Fibroblast of lung (primary cell): ENCODE measurements around the gene APOBEC2. TPM values are rescaled to one million over a fixed set of nuclear protein-coding genes. Genes with fewer than 3 reads are reported as not detected.

Experiments
- DNase-seq, 2 donors: peaks; one replicate each; pipeline versions ENCODE4 v3.0.0 to v3.0.0-alpha.2; 2010; ENCODE audit warnings: low read depth in 2 of 2
- H2AFZ ChIP-seq: 2 replicates; pipeline ENCODE4 v1.5.1; 2012; ENCODE audit warnings: low read length, control low read depth, inconsistent platforms
- H3K27ac ChIP-seq: 2 replicates; pipeline ENCODE4 v1.5.1; 2011; ENCODE audit warnings: low read length, control low read depth; ENCODE audit not compliant: insufficient read depth
- H3K27me3 ChIP-seq: 2 replicates; pipeline ENCODE4 v1.5.1; 2011; ENCODE audit warnings: mild to moderate bottlenecking, low read length; ENCODE audit not compliant: control insufficient read depth, insufficient read depth
- H3K36me3 ChIP-seq: 2 replicates; pipeline ENCODE4 v1.5.1; 2011; ENCODE audit warnings: low read length; ENCODE audit not compliant: control insufficient read depth, insufficient read depth
- H3K4me1 ChIP-seq: 2 replicates; pipeline ENCODE4 v1.5.1; 2011; ENCODE audit warnings: low read length; ENCODE audit not compliant: control insufficient read depth, insufficient read depth; ENCODE audit errors: extremely low read depth
- H3K4me2 ChIP-seq: 2 replicates; pipeline ENCODE4 v1.5.1; 2011; ENCODE audit warnings: low read length, control low read depth; ENCODE audit not compliant: insufficient read depth; ENCODE audit errors: extremely low read depth
- H3K4me3 ChIP-seq, 4 experiments: fragments of 200-600 bp in 1 of 4; sonication (generic) in 1 of 4; replicated peaks in 1 of 4; 2 replicates each; pipeline ENCODE4 v1.5.1; 2011 to 2016; ENCODE audit warnings: low read length in 4 of 4, low read depth in 3 of 4, mild to moderate bottlenecking in 3 of 4, control low read depth in 2 of 4, inconsistent platforms in 1 of 4, mixed read lengths in 1 of 4; ENCODE audit not compliant: insufficient read depth in 1 of 4; ENCODE audit errors: control extremely low read depth in 1 of 4
- H3K79me2 ChIP-seq: 2 replicates; pipeline ENCODE4 v1.5.1; 2012; ENCODE audit warnings: mild to moderate bottlenecking, low read length, inconsistent platforms; ENCODE audit not compliant: control insufficient read depth, insufficient read depth
- H3K9ac ChIP-seq: 2 replicates; pipeline ENCODE4 v1.5.1; 2011; ENCODE audit warnings: mild to moderate bottlenecking, low read length, control low read depth; ENCODE audit not compliant: insufficient read depth
- H3K9me3 ChIP-seq: 2 replicates; pipeline ENCODE4 v1.5.1; 2012; ENCODE audit warnings: low read depth, low read length; ENCODE audit not compliant: control insufficient read depth, insufficient read depth
- H4K20me1 ChIP-seq: 2 replicates; pipeline ENCODE4 v1.5.1; 2011; ENCODE audit warnings: low read length; ENCODE audit not compliant: control insufficient read depth, insufficient read depth; ENCODE audit errors: extremely low read depth
- EZH2 ChIP-seq: IDR thresholded peaks from 2 replicates; pipeline ENCODE4 v1.5.1; 2012; ENCODE audit warnings: low read length, control low read depth, mild to moderate bottlenecking; ENCODE audit errors: missing control alignments
- polyA plus RNA-seq, 2 donors: library from polyadenylated mRNA; depleted of rRNA in 1 of 2; stranded (reverse) in 1 of 2; unstranded in 1 of 2; fragments of >200 nt; gene quantifications; 2 replicates each; pipeline ENCODE4 v1.2.1, GENCODE V29; 2011 to 2012; ENCODE audit warnings: missing spikeins in 1 of 2
- total RNA-seq: library from RNA; depleted of rRNA; stranded (reverse); fragments of >200 nt; gene quantifications from 2 replicates; pipeline ENCODE4 v1.2.1, GENCODE V29; 2014
- TF ChIP-seq, protein P1 (sequence below), 2 donors: IDR thresholded peaks in 1 of 2; conservative IDR thresholded peaks in 1 of 2; 1 replicate in 1 of 2; 2 replicates in 1 of 2; pipeline ENCODE4 v1.5.1; 2011 to 2012; ENCODE audit warnings: low read length in 2 of 2, control low read depth in 1 of 2, inconsistent platforms in 1 of 2, low read depth in 1 of 2, mild to moderate bottlenecking in 1 of 2

Gene APOBEC2
- total and polyA plus RNA-seq, 2 donors (not counting 1 experiment from before 2014, with no cell fraction given), result not detected

DNA sequence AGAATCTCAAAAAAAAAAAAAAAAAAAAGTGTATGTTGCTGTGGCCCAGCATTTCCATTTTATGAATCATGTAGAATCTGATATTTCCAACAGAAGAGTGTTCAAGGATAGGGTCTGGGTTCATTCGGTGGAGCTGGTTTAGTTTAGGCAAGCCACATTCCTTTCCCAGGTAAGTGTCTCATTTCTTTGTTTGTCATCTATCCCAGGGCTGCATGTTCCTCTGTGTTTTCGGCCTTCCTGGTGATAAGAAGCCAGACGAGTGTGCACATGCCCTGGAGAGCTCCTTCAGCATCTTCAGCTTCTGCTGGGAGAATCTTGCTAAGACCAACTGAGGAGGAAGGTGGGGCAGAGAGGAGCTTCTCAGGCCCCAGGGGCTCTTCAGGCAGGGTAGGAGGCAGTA is 58.0 kb downstream of the APOBEC2 start:
- Histone ChIP-seq H3K4me1 (no peaks in the 10 kb centered on the region), H3K79me2 (no peaks in the 10 kb centered on the region), H3K9me3 (no peaks in the 10 kb centered on the region), H3K9ac (no peak overlapping the region), H2AFZ (no peak overlapping the region), H4K20me1 (no peaks in the 10 kb centered on the region), H3K27ac (no peak overlapping the region), H3K27me3 (no peaks in the 10 kb centered on the region), H3K4me3 (no peak overlapping the region), H3K36me3 (no peaks in the 10 kb centered on the region), H3K4me2 (no peak overlapping the region)
- no peak for TF ChIP-seq EZH2
- TF ChIP-seq, protein P1, sequence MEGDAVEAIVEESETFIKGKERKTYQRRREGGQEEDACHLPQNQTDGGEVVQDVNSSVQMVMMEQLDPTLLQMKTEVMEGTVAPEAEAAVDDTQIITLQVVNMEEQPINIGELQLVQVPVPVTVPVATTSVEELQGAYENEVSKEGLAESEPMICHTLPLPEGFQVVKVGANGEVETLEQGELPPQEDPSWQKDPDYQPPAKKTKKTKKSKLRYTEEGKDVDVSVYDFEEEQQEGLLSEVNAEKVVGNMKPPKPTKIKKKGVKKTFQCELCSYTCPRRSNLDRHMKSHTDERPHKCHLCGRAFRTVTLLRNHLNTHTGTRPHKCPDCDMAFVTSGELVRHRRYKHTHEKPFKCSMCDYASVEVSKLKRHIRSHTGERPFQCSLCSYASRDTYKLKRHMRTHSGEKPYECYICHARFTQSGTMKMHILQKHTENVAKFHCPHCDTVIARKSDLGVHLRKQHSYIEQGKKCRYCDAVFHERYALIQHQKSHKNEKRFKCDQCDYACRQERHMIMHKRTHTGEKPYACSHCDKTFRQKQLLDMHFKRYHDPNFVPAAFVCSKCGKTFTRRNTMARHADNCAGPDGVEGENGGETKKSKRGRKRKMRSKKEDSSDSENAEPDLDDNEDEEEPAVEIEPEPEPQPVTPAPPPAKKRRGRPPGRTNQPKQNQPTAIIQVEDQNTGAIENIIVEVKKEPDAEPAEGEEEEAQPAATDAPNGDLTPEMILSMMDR (conservative IDR thresholded peaks at IDR 0.05 in 1 of 2, IDR thresholded peaks at IDR 0.05 in 1 of 2; ENCODE audit: low read depth in 1 of 2, low read length in 2 of 2), result no peak
- DNase-seq, result no peak

Other genes with a start within 250 kb of the APOBEC2 start
- 0.17 and 0.26 TPM in 2 replicates for gene UNC5CL, start 14.0 kb upstream of the APOBEC2 start, total RNA-seq
- 0.01 TPM in 1 of 2 replicates, not detected in the other for gene UNC5CL, start 14.0 kb upstream of the APOBEC2 start, polyA plus RNA-seq
- not detected in 2 replicates for gene TSPO2, start 10.7 kb upstream of the APOBEC2 start, total RNA-seq
- gene TSPO2, start 10.7 kb upstream of the APOBEC2 start, polyA plus RNA-seq, result not detected in 2 replicates
- gene OARD1, start 19.2 kb downstream of the APOBEC2 start, total RNA-seq, result 10.3 and 12.4 TPM in 2 replicates
- gene OARD1, start 19.2 kb downstream of the APOBEC2 start, polyA plus RNA-seq, result 9.8 and 11.7 TPM in 2 replicates
- 10.0 and 14.9 TPM in 2 replicates for gene NFYA, start 19.8 kb downstream of the APOBEC2 start, total RNA-seq
- 6.9 and 10.0 TPM in 2 replicates for gene NFYA, start 19.8 kb downstream of the APOBEC2 start, polyA plus RNA-seq
- gene TREML1, start 101.1 kb downstream of the APOBEC2 start, total RNA-seq, result not detected in 2 replicates
- gene TREML1, start 101.1 kb downstream of the APOBEC2 start, polyA plus RNA-seq, result not detected in 2 replicates
- under 0.01 and 0.17 TPM in 2 replicates for gene TREM2, start 109.9 kb downstream of the APOBEC2 start, total RNA-seq
- not detected in 2 replicates for gene TREM2, start 109.9 kb downstream of the APOBEC2 start, polyA plus RNA-seq
- not detected in 2 replicates for gene TREML2, start 147.9 kb downstream of the APOBEC2 start, total RNA-seq
- not detected in 2 replicates for gene TREML2, start 147.9 kb downstream of the APOBEC2 start, polyA plus RNA-seq
- gene TREML4, start 175.1 kb downstream of the APOBEC2 start, total RNA-seq, result not detected in 2 replicates
- not detected in 2 replicates for gene TREML4, start 175.1 kb downstream of the APOBEC2 start, polyA plus RNA-seq
- gene TREM1, start 233.5 kb downstream of the APOBEC2 start, total RNA-seq, result 0.26 TPM in 1 of 2 replicates, not detected in the other
- 0.25 TPM in 1 of 2 replicates, not detected in the other for gene TREM1, start 233.5 kb downstream of the APOBEC2 start, polyA plus RNA-seq